UCSD-AML1 (cell line): ENCODE data around the gene SLC38A2.
A peak's percentile ranks its signal among the peaks of the same experiment; 100 is the strongest.

Source experiments
- DNase-seq: peaks from one replicate; lab custom pipeline; 2025; ENCODE audit not compliant: unreplicated experiment; lab: John Stamatoyannopoulos, UW

SLC38A2 gene

GRCh38 chr12:46376579-46376978 lies 4.0 kb upstream of the SLC38A2 start:
- DNase-seq, result no peak

- no peak for DNase-seq
Measured at GRCh38 chr12:46374711-46375110, 2.1 kb upstream of the SLC38A2 start.

- DNase-seq, result no peak
Measured at GRCh38 chr12:46374310-46374709, 1.7 kb upstream of the SLC38A2 start.

GRCh38 chr12:46373301-46374296 lies 1.0 kb upstream of the SLC38A2 start:
- DNase-seq, result peak; percentile 61

- peak; percentile 65 for DNase-seq
Measured at GRCh38 chr12:46371718-46372543, 642 bp downstream of the SLC38A2 start.

- peak; percentile 91 for DNase-seq
Measured at GRCh38 chr12:46370792-46371717, 1.5 kb downstream of the SLC38A2 start.

GRCh38 chr12:46370380-46370734 lies 2.2 kb downstream of the SLC38A2 start:
- no peak for DNase-seq

- no peak for DNase-seq
Measured at GRCh38 chr12:46369474-46370379, 2.8 kb downstream of the SLC38A2 start.

GRCh38 chr12:46369095-46369473 lies 3.5 kb downstream of the SLC38A2 start:
- DNase-seq, result no peak

- no peak for DNase-seq
Measured at GRCh38 chr12:46368684-46369083, 3.9 kb downstream of the SLC38A2 start.

- DNase-seq, result no peak
Measured at GRCh38 chr12:46368138-46368537, 4.4 kb downstream of the SLC38A2 start.

GRCh38 chr12:46367351-46368029 lies 5.1 kb downstream of the SLC38A2 start:
- DNase-seq, result no peak

GRCh38 chr12:46366771-46367170 lies 5.8 kb downstream of the SLC38A2 start:
- DNase-seq, result no peak

GRCh38 chr12:46365951-46366379 lies 6.6 kb downstream of the SLC38A2 start:
- DNase-seq, result no peak

GRCh38 chr12:46364777-46365580 lies 7.6 kb downstream of the SLC38A2 start:
- no peak for DNase-seq

- DNase-seq, result no peak
Measured at GRCh38 chr12:46364300-46364696, 8.3 kb downstream of the SLC38A2 start.

- no peak for DNase-seq
Measured at GRCh38 chr12:46363582-46364299, 8.8 kb downstream of the SLC38A2 start.
